T-helper 1 cell treated with Interleukin-12 subunit alpha and Interleukin-12 subunit beta and Interleukin-4 antibody, amounts not matched to agents 30 μg/mL and 1 μg/mL, for 36 hours (primary cell): ENCODE data around the gene PREP.

Experiments
- H3K27ac Mint-ChIP-seq: one replicate; pipeline ENCODE4 v1.8.0; 2021; ENCODE audit warnings: mild to moderate bottlenecking, mixed read lengths
- H3K27me3 Mint-ChIP-seq: one replicate; pipeline ENCODE4 v1.8.0; 2021; ENCODE audit warnings: low read depth, mixed read lengths
- H3K36me3 Mint-ChIP-seq: one replicate; pipeline ENCODE4 v1.8.0; 2021; ENCODE audit warnings: low read depth, mixed read lengths
- H3K4me1 Mint-ChIP-seq: one replicate; pipeline ENCODE4 v1.8.0; 2021; ENCODE audit warnings: low read depth, mixed read lengths
- H3K4me3 Mint-ChIP-seq: one replicate; pipeline ENCODE4 v1.8.0; 2021; ENCODE audit warnings: mild to moderate bottlenecking, moderate library complexity, mixed read lengths
- H3K9me3 Mint-ChIP-seq: one replicate; pipeline ENCODE4 v1.8.0; 2021; ENCODE audit warnings: mixed read lengths

The PREP gene

GRCh38 chr6:105320271-105320670, 82.6 kb downstream of the PREP start:
- Mint-ChIP-seq H3K36me3 (peaks cover 19% of the 10 kb centered on the region), H3K27ac (no peak overlapping the region), H3K4me1 (no peaks in the 10 kb centered on the region), H3K9me3 (no peaks in the 10 kb centered on the region), H3K4me3 (no peak overlapping the region), H3K27me3 (no peaks in the 10 kb centered on the region)

GRCh38 chr6:105319331-105319730, 83.6 kb downstream of the PREP start:
- Mint-ChIP-seq H3K27ac (no peak overlapping the region), H3K9me3 (no peaks in the 10 kb centered on the region), H3K27me3 (no peaks in the 10 kb centered on the region), H3K36me3 (peaks cover 20% of the 10 kb centered on the region), H3K4me3 (no peak overlapping the region), H3K4me1 (no peaks in the 10 kb centered on the region)

GRCh38 chr6:105318660-105319059, 84.2 kb downstream of the PREP start:
- Mint-ChIP-seq H3K9me3 (no peaks in the 10 kb centered on the region), H3K4me1 (no peaks in the 10 kb centered on the region), H3K27ac (no peak overlapping the region), H3K36me3 (peaks cover 22% of the 10 kb centered on the region), H3K4me3 (no peak overlapping the region), H3K27me3 (no peaks in the 10 kb centered on the region)

GRCh38 chr6:105317607-105318533, 85.0 kb downstream of the PREP start:
- Mint-ChIP-seq H3K27me3 (no peaks in the 10 kb centered on the region), H3K4me1 (no peaks in the 10 kb centered on the region), H3K9me3 (no peaks in the 10 kb centered on the region), H3K36me3 (peaks cover 16% of the 10 kb centered on the region), H3K27ac (no peak overlapping the region), H3K4me3 (no peak overlapping the region)

- Mint-ChIP-seq H3K36me3 (peaks cover 19% of the 10 kb centered on the region), H3K27ac (no peak overlapping the region), H3K4me3 (no peak overlapping the region), H3K27me3 (no peaks in the 10 kb centered on the region), H3K9me3 (no peaks in the 10 kb centered on the region), H3K4me1 (no peaks in the 10 kb centered on the region)
These were observed 89.7 kb downstream of the PREP start for GRCh38 chr6:105313211-105313610.

GRCh38 chr6:105310947-105311346, 91.9 kb downstream of the PREP start:
- Mint-ChIP-seq H3K27ac (no peak overlapping the region), H3K4me3 (no peak overlapping the region)

GRCh38 chr6:105310371-105310770, 92.5 kb downstream of the PREP start:
- Mint-ChIP-seq H3K36me3 (peaks cover 17% of the 10 kb centered on the region), H3K9me3 (no peaks in the 10 kb centered on the region), H3K4me3 (no peak overlapping the region), H3K4me1 (no peaks in the 10 kb centered on the region), H3K27me3 (no peaks in the 10 kb centered on the region), H3K27ac (no peak overlapping the region)

More at GRCh38 chr6:105310947-105311346, 91.9 kb downstream of the PREP start:
- Mint-ChIP-seq H3K36me3 (peaks cover 17% of the 10 kb centered on the region), H3K9me3 (no peaks in the 10 kb centered on the region), H3K27me3 (no peaks in the 10 kb centered on the region), H3K4me1 (no peaks in the 10 kb centered on the region)

- Mint-ChIP-seq H3K4me1 (no peaks in the 10 kb centered on the region), H3K27ac (no peak overlapping the region), H3K4me3 (no peak overlapping the region), H3K9me3 (no peaks in the 10 kb centered on the region), H3K27me3 (no peaks in the 10 kb centered on the region), H3K36me3 (peaks cover 13% of the 10 kb centered on the region)
These were observed 94.0 kb downstream of the PREP start for GRCh38 chr6:105308840-105309239.

- no peaks in the 10 kb centered on the region for H3K27me3 Mint-ChIP-seq
- H3K27ac Mint-ChIP-seq, result no peak overlapping the region
- H3K4me3 Mint-ChIP-seq, result no peak overlapping the region
- H3K4me1 Mint-ChIP-seq, result no peaks in the 10 kb centered on the region
- peaks cover 12% of the 10 kb centered on the region for H3K36me3 Mint-ChIP-seq
- no peaks in the 10 kb centered on the region for H3K9me3 Mint-ChIP-seq
These were observed 97.4 kb downstream of the PREP start for GRCh38 chr6:105305521-105305920.

- H3K27ac Mint-ChIP-seq, result no peak overlapping the region
These were observed 98.1 kb downstream of the PREP start for GRCh38 chr6:105304825-105305224.

GRCh38 chr6:105304366-105304765, 98.5 kb downstream of the PREP start:
- Mint-ChIP-seq H3K9me3 (no peaks in the 10 kb centered on the region), H3K27me3 (no peaks in the 10 kb centered on the region), H3K36me3 (peaks cover 12% of the 10 kb centered on the region), H3K4me1 (no peaks in the 10 kb centered on the region), H3K27ac (no peak overlapping the region), H3K4me3 (no peak overlapping the region)

More at GRCh38 chr6:105304825-105305224, 98.1 kb downstream of the PREP start:
- H3K4me1 Mint-ChIP-seq, result no peaks in the 10 kb centered on the region
- no peaks in the 10 kb centered on the region for H3K9me3 Mint-ChIP-seq
- H3K4me3 Mint-ChIP-seq, result no peak overlapping the region
- H3K27me3 Mint-ChIP-seq, result no peaks in the 10 kb centered on the region
- H3K36me3 Mint-ChIP-seq, result peaks cover 12% of the 10 kb centered on the region

- Mint-ChIP-seq H3K27me3 (no peaks in the 10 kb centered on the region), H3K36me3 (peaks cover 8% of the 10 kb centered on the region), H3K27ac (no peak overlapping the region), H3K9me3 (no peaks in the 10 kb centered on the region), H3K4me1 (no peaks in the 10 kb centered on the region), H3K4me3 (no peak overlapping the region)
These were observed 100.2 kb downstream of the PREP start for GRCh38 chr6:105302617-105303128.

- H3K27me3 Mint-ChIP-seq, result no peaks in the 10 kb centered on the region
- no peaks in the 10 kb centered on the region for H3K4me1 Mint-ChIP-seq
These were observed 100.9 kb downstream of the PREP start for GRCh38 chr6:105301756-105302616.

GRCh38 chr6:105301072-105301503, 101.8 kb downstream of the PREP start:
- Mint-ChIP-seq H3K4me1 (no peaks in the 10 kb centered on the region), H3K4me3 (no peak overlapping the region), H3K36me3 (peaks cover 11% of the 10 kb centered on the region), H3K27me3 (no peaks in the 10 kb centered on the region), H3K9me3 (no peaks in the 10 kb centered on the region), H3K27ac (no peak overlapping the region)

More at GRCh38 chr6:105301756-105302616, 100.9 kb downstream of the PREP start:
- Mint-ChIP-seq H3K4me3 (no peak overlapping the region), H3K9me3 (no peaks in the 10 kb centered on the region), H3K36me3 (peaks cover 8% of the 10 kb centered on the region), H3K27ac (no peak overlapping the region)
